G401 (cell line): Measurements from ENCODE around the gene BFSP2. TPM values are rescaled to one million over a fixed set of nuclear protein-coding genes. Genes with fewer than 3 reads are reported as not detected.

ENCODE experiments used
- DNase-seq: peaks from one replicate; pipeline ENCODE4 v3.0.0-alpha.2; 2015; ENCODE audit warnings: low spot score
- in situ Hi-C: cut with HindIII; loops from 2 replicates; pipeline ENCODE4 v1.10.0; 2016; ENCODE audit warnings: low sequenced_read_pairs, mixed read lengths
- total RNA-seq: library from RNA; depleted of rRNA; stranded (reverse); fragments of >200 nt; shearing (Covaris generic); gene quantifications from 2 replicates; pipeline ENCODE4 v1.2.3, GENCODE V29; 2014; rRNA removed

Gene BFSP2
- total RNA-seq, result not detected in 2 replicates

GRCh38 chr3:133400006-133400515 lies at the start of gene BFSP2:
Gene BFSP2 (plus strand): TSS chr3:133400056. CDS start chr3:133400084, 28 bp downstream.
- no peak for DNase-seq
- in situ Hi-C loops, result no loop called here

GRCh38 chr3:133354721-133355120 lies 45.1 kb upstream of the BFSP2 start:
- in situ Hi-C loops, result no loop called here
- DNase-seq, result no peak

- in situ Hi-C loops, result no loop called here
- DNase-seq, result no peak
These were observed 39.4 kb upstream of the BFSP2 start for GRCh38 chr3:133360476-133360875.

- in situ Hi-C loops, result no loop called here
- no peak for DNase-seq
These were observed 38.8 kb upstream of the BFSP2 start for GRCh38 chr3:133361011-133361410.

GRCh38 chr3:133361435-133361834 lies 38.4 kb upstream of the BFSP2 start:
- DNase-seq, result peak; percentile 18
- in situ Hi-C loops, result no loop called here

- DNase-seq, result peak; percentile 71
- in situ Hi-C loops, result no loop called here
These were observed 37.3 kb upstream of the BFSP2 start for GRCh38 chr3:133362539-133362938.

GRCh38 chr3:133364704-133365103 lies 35.2 kb upstream of the BFSP2 start:
- in situ Hi-C loops, result no loop called here
- no peak for DNase-seq

- no peak for DNase-seq
- in situ Hi-C loops, result no loop called here
These were observed 32.9 kb upstream of the BFSP2 start for GRCh38 chr3:133366921-133367320.

- in situ Hi-C loops, result no loop called here
These were observed 32.5 kb upstream of the BFSP2 start for GRCh38 chr3:133367403-133367802.

GRCh38 chr3:133367956-133368355 lies 31.9 kb upstream of the BFSP2 start:
- in situ Hi-C loops, result no loop called here
- no peak for DNase-seq

More at GRCh38 chr3:133367403-133367802, 32.5 kb upstream of the BFSP2 start:
- DNase-seq, result no peak

- in situ Hi-C loops, result no loop called here
- DNase-seq, result no peak
These were observed 31.3 kb upstream of the BFSP2 start for GRCh38 chr3:133368371-133369067.

- no peak for DNase-seq
- in situ Hi-C loops, result no loop called here
These were observed 30.8 kb upstream of the BFSP2 start for GRCh38 chr3:133369068-133369440.

GRCh38 chr3:133371181-133371580 lies 28.7 kb upstream of the BFSP2 start:
- no peak for DNase-seq
- in situ Hi-C loops, result no loop called here

- DNase-seq, result no peak
- in situ Hi-C loops, result no loop called here
These were observed 28.2 kb upstream of the BFSP2 start for GRCh38 chr3:133371676-133372075.

- in situ Hi-C loops, result no loop called here
- DNase-seq, result no peak
These were observed 25.0 kb upstream of the BFSP2 start for GRCh38 chr3:133374708-133375402.

GRCh38 chr3:133375403-133375745 lies 24.5 kb upstream of the BFSP2 start:
- no peak for DNase-seq
- in situ Hi-C loops, result no loop called here

- DNase-seq, result no peak
- in situ Hi-C loops, result no loop called here
These were observed 23.0 kb upstream of the BFSP2 start for GRCh38 chr3:133376810-133377209.

GRCh38 chr3:133377396-133377795 lies 22.5 kb upstream of the BFSP2 start:
- in situ Hi-C loops, result no loop called here
- DNase-seq, result peak; percentile 34

GRCh38 chr3:133379926-133380325 lies 19.9 kb upstream of the BFSP2 start:
- in situ Hi-C loops, result no loop called here
- no peak for DNase-seq

GRCh38 chr3:133380481-133381225 lies 19.2 kb upstream of the BFSP2 start:
- no peak for DNase-seq
- in situ Hi-C loops, result no loop called here
